ENCODE results near the gene USP9X. TPM values are rescaled to one million over a fixed set of nuclear protein-coding genes. Genes with fewer than 3 reads are reported as not detected.

USP9X gene
- total RNA-seq, 4 donors from 2014 or later = 50.4 to 77.6 (median 58.4) TPM

DNA sequence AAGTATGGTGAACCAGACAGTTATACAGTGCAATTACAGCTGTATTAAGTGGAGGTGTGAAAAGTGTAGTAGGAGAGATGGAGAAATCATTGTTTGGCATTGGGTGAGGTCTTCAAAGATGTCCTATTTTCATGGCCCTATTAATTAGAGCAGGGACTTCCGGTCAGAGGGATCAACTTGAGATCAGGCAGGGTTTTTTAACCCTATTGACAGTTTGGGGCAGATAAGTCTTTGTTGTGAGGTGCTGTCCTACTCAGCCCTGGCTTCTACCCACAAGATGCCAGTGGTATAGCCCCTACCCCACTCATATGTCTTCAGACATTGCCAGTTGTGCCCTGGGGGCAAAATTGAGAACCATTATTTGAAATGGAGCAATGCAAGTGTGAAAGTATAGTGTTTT lies 9.9 kb downstream of the USP9X start:
- DNase-seq (ENCODE audit: low spot score in 2 of 2) = no peak
- no peak overlapping the region for H3K4me3 ChIP-seq (ENCODE audit: low read depth, poor library complexity, severe bottlenecking)
- TF ChIP-seq, protein P1, sequence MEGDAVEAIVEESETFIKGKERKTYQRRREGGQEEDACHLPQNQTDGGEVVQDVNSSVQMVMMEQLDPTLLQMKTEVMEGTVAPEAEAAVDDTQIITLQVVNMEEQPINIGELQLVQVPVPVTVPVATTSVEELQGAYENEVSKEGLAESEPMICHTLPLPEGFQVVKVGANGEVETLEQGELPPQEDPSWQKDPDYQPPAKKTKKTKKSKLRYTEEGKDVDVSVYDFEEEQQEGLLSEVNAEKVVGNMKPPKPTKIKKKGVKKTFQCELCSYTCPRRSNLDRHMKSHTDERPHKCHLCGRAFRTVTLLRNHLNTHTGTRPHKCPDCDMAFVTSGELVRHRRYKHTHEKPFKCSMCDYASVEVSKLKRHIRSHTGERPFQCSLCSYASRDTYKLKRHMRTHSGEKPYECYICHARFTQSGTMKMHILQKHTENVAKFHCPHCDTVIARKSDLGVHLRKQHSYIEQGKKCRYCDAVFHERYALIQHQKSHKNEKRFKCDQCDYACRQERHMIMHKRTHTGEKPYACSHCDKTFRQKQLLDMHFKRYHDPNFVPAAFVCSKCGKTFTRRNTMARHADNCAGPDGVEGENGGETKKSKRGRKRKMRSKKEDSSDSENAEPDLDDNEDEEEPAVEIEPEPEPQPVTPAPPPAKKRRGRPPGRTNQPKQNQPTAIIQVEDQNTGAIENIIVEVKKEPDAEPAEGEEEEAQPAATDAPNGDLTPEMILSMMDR (IDR thresholded peaks at IDR 0.05) = no peak
- no peak for TF ChIP-seq POLR2A (IDR thresholded peaks at IDR 0.05)
- 68 to 75% methylated on average over 1 of the region's 1 CpG for WGBS, 2 donors
- intact Hi-C loops (cut with DNase I; ENCODE audit: low total_unique reads) = no loop called here

DNA sequence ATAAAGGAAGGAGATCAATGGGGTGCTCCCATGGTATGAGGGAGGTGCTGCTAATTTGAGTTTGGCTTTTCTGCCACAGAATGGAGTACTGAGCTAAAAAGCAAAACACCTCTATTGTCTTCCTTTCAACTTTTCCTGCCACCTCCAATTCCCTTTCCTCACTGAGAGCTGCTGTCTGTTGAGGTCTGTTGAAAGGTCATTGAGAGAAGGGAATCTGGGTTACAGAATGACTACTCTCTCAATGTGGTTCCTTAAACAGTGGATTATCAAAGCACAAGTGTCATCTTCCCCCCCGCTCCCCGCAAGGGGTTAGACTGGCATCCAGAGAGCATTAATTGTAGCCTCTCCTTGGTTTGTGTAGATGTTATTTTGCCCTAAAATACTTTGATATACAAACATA lies 10.7 kb downstream of the USP9X start:
- no peak overlapping the region for H3K4me3 ChIP-seq (ENCODE audit: low read depth, poor library complexity, severe bottlenecking)
- no peak for TF ChIP-seq POLR2A (IDR thresholded peaks at IDR 0.05)
- TF ChIP-seq, protein P1 (IDR thresholded peaks at IDR 0.05) = no peak
- 91 to 92% methylated on average over 2 of the region's 2 CpGs for WGBS, 2 donors
- DNase-seq (ENCODE audit: low spot score in 2 of 2) = no peak
- intact Hi-C loops (cut with DNase I; ENCODE audit: low total_unique reads) = no loop called here

DNA sequence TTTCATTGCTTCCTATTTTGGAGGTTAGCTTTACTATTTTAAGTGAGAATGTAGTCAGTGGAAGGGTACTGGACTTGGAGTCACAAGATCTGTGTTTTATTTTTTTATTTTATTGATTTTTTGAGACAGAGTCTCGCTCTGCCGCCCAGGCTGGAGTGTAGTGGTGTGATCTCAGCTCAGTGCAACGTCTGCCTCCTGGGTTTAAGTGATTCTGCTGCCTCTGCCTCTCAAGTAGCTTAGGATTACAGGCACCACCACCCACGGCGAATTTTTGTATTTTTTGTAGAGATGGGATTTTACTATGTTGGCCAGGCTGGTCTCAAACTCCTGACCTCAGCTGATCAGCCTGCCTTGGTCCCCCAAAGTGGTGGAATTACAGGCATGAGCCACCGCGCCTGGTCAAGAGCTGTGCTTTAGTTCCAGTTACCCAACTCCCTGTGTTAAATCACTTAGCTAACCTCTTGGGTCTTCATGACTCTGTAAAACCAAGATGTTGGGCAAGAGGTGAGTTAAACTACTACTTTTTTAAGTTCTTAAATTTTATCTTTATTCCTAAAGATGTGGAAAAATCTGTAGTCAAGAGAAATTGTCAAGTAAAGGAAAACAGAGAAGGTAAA lies 11.2 kb downstream of the USP9X start:
- intact Hi-C loops (cut with DNase I; ENCODE audit: low total_unique reads) = no loop called here
- 63 to 79% methylated on average over 6 of the region's 7 CpGs for WGBS, 2 donors
- TF ChIP-seq, protein P1 (IDR thresholded peaks at IDR 0.05) = no peak
- no peak for TF ChIP-seq POLR2A (IDR thresholded peaks at IDR 0.05)

DNA sequence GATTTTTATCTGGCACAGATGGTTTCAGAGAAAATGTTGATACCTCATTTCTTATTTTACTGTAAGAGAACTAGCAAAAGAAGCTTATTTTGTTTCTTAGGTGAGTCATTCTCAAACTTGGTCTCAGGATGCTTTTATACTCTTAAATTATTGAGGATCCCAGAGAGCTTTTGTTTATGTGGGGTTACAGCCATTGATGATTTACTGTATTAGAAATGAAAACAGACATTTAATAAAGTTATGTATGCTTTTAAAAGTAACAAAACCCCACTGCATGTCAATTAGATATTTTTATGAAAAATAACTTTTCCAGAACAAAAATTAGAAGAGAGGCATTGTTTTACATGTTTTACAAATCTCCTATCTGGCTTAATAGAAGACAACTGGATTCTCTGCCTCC lies 12.1 kb downstream of the USP9X start:
- TF ChIP-seq, protein P1 (IDR thresholded peaks at IDR 0.05) = no peak
- TF ChIP-seq POLR2A (IDR thresholded peaks at IDR 0.05) = no peak
- no peak overlapping the region for H3K4me3 ChIP-seq (ENCODE audit: low read depth, poor library complexity, severe bottlenecking)
- no peak for DNase-seq (ENCODE audit: low spot score in 2 of 2)
- intact Hi-C loops (cut with DNase I; ENCODE audit: low total_unique reads) = no loop called here

More for the DNA sequence above, 11.2 kb downstream of the USP9X start:
- no peak overlapping the region for H3K4me3 ChIP-seq (ENCODE audit: low read depth, poor library complexity, severe bottlenecking)
- no peak for DNase-seq (ENCODE audit: low spot score in 2 of 2)

DNA sequence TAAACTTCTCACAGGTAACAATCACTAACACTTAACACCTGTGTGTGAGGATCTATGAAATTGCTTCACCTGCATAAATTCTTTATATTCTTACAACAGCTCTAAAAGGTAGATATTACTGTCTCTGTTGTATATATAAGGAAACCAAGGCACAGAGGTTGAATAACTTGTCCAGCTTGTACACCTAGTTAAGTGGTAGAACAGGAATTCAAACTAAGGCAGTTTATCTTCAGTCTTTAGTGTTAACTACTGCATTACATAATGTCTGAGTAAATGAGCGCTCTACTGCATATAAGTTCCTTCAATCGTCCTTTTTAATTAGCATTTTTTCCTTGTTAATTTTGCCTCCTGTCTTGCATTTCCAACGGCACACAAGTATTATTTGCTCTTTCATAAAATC lies 15.0 kb downstream of the USP9X start:
- DNase-seq (ENCODE audit: low spot score in 2 of 2) = no peak
- no peak overlapping the region for H3K4me3 ChIP-seq (ENCODE audit: low read depth, poor library complexity, severe bottlenecking)
- intact Hi-C loops (cut with DNase I; ENCODE audit: low total_unique reads) = no loop called here
- WGBS, 2 donors = 48 to 75% methylated on average over 3 of the region's 3 CpGs
- TF ChIP-seq, protein P1 (IDR thresholded peaks at IDR 0.05) = no peak
- no peak for TF ChIP-seq POLR2A (IDR thresholded peaks at IDR 0.05)

DNA sequence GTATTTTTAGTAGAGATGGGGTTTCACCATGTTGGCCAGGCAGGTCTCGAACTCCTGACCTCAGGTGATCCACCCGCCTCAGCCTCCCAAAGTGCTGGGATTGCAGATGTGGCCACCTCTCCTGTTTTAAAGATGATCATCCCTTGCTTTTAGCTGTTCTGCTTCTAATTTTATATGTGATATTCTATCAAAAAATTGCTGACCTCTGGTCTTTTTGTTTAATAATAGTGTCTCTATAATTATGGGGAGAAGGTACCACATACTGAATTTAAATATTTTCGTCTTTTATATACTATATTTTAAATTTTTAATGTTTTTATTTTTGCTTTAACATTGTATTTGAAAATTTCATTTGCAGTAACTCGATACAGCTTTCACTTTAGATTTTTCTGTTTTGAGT lies 15.6 kb downstream of the USP9X start:
- intact Hi-C loops (cut with DNase I; ENCODE audit: low total_unique reads) = no loop called here
- TF ChIP-seq POLR2A (IDR thresholded peaks at IDR 0.05) = no peak
- TF ChIP-seq, protein P1 (IDR thresholded peaks at IDR 0.05) = no peak
- DNase-seq (ENCODE audit: low spot score in 2 of 2) = no peak
- no peak overlapping the region for H3K4me3 ChIP-seq (ENCODE audit: low read depth, poor library complexity, severe bottlenecking)
- 92 to 95% methylated on average over 4 of the region's 4 CpGs for WGBS, 2 donors

All from lower leg skin (tissue), 4 donors.